ENCODE measurements around the gene MAPK7.
A peak's percentile ranks its signal among the peaks of the same experiment; 100 is the strongest.

MAPK7 gene

DNA sequence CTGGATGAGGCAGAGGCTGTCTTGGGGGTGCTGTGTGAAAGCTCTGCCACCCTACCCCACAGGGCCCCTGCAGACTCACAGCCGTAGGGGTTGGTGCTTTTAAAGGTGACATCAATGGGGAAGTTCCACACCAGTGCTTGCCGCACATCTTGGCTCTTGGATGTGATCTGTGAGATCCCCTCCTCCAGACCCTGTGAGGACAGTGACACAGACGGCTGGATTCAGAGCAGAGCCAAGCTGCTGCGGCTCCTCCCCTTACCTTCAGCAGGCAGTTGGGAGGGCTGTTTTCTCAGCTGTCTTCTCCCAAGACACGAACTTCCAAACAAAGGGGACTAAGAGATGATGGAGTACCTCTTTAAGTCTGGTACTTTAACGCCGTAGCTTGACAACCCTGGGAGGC, 20.5 kb upstream of the MAPK7 start:
- peaks cover 41% of the 10 kb centered on the region for H3K36me3 ChIP-seq (ENCODE audit: control insufficient read depth, insufficient read depth, low read length)
- H3K4me3 ChIP-seq (ENCODE audit: low read depth, low read length): no peak overlapping the region
- H3K27ac ChIP-seq (ENCODE audit: low read depth, low read length): no peak overlapping the region
- H3K27me3 ChIP-seq (ENCODE audit: control insufficient read depth, insufficient read depth, low read length): no peaks in the 10 kb centered on the region
- no peaks in the 10 kb centered on the region for H3K9me3 ChIP-seq (ENCODE audit: control insufficient read depth, insufficient read depth, low read depth, low read length)
- peaks cover 8% of the 10 kb centered on the region for H3K4me1 ChIP-seq (ENCODE audit: control insufficient read depth, insufficient read depth, low read length)
- no peak overlapping the region for H3K9ac ChIP-seq (ENCODE audit: low read length)

DNA sequence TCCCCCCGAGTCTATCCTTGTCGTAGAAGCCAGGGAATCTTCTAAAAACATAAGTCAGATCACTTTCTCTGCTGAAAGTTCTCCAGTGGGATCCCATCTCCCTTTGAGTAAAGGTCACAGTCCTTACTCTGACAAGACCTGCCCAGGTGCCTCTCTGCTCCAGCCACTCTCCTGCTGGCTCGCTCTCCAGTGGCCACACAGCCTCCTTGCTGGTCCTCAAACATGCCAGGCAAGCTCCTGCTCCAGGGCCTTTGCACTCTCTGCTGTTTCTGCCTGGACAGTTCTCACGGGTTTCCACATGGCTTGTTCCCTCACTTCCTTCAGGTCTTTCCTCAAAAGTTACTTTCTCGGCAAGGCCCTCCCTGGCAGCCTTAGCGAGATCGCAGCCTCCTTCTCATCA, 19.1 kb upstream of the MAPK7 start:
- no peaks in the 10 kb centered on the region for H3K27me3 ChIP-seq (ENCODE audit: control insufficient read depth, insufficient read depth, low read length)
- peaks cover 18% of the 10 kb centered on the region for H3K4me1 ChIP-seq (ENCODE audit: control insufficient read depth, insufficient read depth, low read length)
- H3K4me3 ChIP-seq (ENCODE audit: low read depth, low read length): no peak overlapping the region
- no peak overlapping the region for H3K9ac ChIP-seq (ENCODE audit: low read length)
- H3K9me3 ChIP-seq (ENCODE audit: control insufficient read depth, insufficient read depth, low read depth, low read length): no peaks in the 10 kb centered on the region
- no peak overlapping the region for H3K27ac ChIP-seq (ENCODE audit: low read depth, low read length)
- peaks cover 41% of the 10 kb centered on the region for H3K36me3 ChIP-seq (ENCODE audit: control insufficient read depth, insufficient read depth, low read length)

DNA sequence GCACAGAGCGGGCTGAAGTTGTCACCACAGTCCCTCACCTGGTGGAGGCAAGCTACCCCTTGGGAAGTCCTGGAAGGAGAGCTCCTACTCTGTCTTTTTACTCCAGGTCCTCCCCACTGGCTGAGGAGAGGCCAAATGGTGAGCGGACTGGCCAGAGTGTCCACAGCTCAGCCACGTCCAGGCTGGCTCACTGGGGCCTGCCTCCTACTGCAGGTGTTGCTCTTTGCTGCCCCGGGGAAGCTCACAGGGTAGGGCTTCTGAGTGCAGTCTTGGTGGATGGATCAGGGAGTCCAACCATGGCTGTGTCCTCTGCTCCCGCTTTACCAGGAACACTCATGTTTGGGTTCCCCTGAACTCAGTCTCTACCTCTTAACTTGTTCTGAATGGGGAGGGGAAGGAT, 18.4 kb upstream of the MAPK7 start:
- Histone ChIP-seq H3K9me3 (ENCODE audit: control insufficient read depth, insufficient read depth, low read depth, low read length) (no peaks in the 10 kb centered on the region), H3K4me1 (ENCODE audit: control insufficient read depth, insufficient read depth, low read length) (peaks cover 25% of the 10 kb centered on the region), H3K36me3 (ENCODE audit: control insufficient read depth, insufficient read depth, low read length) (peaks cover 41% of the 10 kb centered on the region)

DNA sequence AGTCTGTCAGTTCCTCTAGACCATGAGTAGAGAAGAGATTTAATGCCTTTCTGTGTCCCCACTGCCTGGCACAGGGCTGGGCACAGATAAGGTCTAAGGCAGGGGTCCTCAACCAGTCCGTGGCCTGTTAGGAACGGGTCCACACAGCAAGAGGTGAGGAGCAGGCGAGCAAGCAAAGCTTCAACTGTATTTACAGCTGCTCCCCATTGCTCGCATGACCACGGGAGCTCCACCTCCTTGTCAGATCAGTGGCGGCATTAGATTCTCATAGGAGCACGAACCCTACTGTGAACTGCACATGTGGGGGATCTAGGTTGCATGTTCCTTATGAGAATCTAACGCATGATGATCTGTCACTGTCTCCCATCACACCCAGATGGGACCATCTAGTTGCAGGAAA, 17.5 kb upstream of the MAPK7 start:
- Histone ChIP-seq H3K9ac (ENCODE audit: low read length) (no peak overlapping the region), H3K4me1 (ENCODE audit: control insufficient read depth, insufficient read depth, low read length) (peaks cover 25% of the 10 kb centered on the region), H3K36me3 (ENCODE audit: control insufficient read depth, insufficient read depth, low read length) (peaks cover 41% of the 10 kb centered on the region), H3K9me3 (ENCODE audit: control insufficient read depth, insufficient read depth, low read depth, low read length) (no peaks in the 10 kb centered on the region), H3K4me3 (ENCODE audit: low read depth, low read length) (no peak overlapping the region), H3K27me3 (ENCODE audit: control insufficient read depth, insufficient read depth, low read length) (no peaks in the 10 kb centered on the region), H3K27ac (ENCODE audit: low read depth, low read length) (no peak overlapping the region)

More for the DNA sequence above, 18.4 kb upstream of the MAPK7 start:
- Histone ChIP-seq H3K27ac (ENCODE audit: low read depth, low read length) (no peak overlapping the region), H3K4me3 (ENCODE audit: low read depth, low read length) (no peak overlapping the region), H3K27me3 (ENCODE audit: control insufficient read depth, insufficient read depth, low read length) (no peaks in the 10 kb centered on the region), H3K9ac (ENCODE audit: low read length) (no peak overlapping the region)

DNA sequence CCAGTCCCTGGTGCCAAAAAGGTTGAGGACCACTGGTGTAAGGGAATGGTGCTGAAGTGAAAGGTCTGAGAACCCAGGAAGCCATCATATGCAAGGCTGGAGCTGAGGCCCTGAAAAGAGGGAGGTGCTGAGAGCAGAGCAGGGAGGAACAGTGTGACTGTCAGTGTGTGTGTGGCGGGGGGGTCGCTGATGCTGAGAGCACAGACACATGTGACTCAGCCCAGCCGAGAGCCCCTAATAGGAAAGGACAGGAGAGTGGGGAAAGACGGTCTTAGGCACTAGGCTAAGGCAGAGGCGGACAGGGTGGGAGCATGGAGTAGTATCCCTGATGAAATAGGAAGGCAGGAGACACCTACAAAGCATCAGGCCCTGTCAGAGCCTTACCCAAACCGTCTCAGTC, 17.0 kb upstream of the MAPK7 start:
- Histone ChIP-seq H3K9ac (ENCODE audit: low read length) (no peak overlapping the region), H3K4me3 (ENCODE audit: low read depth, low read length) (peak overlapping the region; percentile 74; the same call in 1 of the 2 replicates), H3K27ac (ENCODE audit: low read depth, low read length) (no peak overlapping the region)

DNA sequence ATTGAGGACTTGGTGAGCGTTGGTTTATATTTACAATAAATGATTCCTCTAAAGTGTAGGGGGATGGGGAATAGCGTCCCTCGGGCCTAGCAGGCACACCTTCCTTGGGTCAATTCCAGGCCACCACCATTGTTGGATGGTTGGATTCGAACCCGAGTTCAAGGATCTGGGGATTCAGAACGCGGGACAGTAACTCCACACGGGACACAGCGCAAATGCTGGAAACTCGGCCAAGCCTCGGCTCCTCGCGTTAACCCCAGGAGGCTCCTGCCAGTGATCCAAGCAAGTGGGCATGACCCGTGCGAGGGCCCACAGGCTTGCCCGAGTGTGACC, 16.4 kb upstream of the MAPK7 start:
- peak overlapping the region; percentile 74 for H3K4me3 ChIP-seq (ENCODE audit: low read depth, low read length)
- no peaks in the 10 kb centered on the region for H3K27me3 ChIP-seq (ENCODE audit: control insufficient read depth, insufficient read depth, low read length)
- peaks cover 25% of the 10 kb centered on the region for H3K4me1 ChIP-seq (ENCODE audit: control insufficient read depth, insufficient read depth, low read length)
- no peaks in the 10 kb centered on the region for H3K9me3 ChIP-seq (ENCODE audit: control insufficient read depth, insufficient read depth, low read depth, low read length)
- peaks cover 36% of the 10 kb centered on the region for H3K36me3 ChIP-seq (ENCODE audit: control insufficient read depth, insufficient read depth, low read length)
- no peak overlapping the region for H3K27ac ChIP-seq (ENCODE audit: low read depth, low read length)
- H3K9ac ChIP-seq (ENCODE audit: low read length): peak overlapping the region; percentile 70

More for the DNA sequence above, 17.0 kb upstream of the MAPK7 start:
- H3K36me3 ChIP-seq (ENCODE audit: control insufficient read depth, insufficient read depth, low read length): peaks cover 41% of the 10 kb centered on the region
- H3K4me1 ChIP-seq (ENCODE audit: control insufficient read depth, insufficient read depth, low read length): peaks cover 25% of the 10 kb centered on the region
- H3K27me3 ChIP-seq (ENCODE audit: control insufficient read depth, insufficient read depth, low read length): no peaks in the 10 kb centered on the region
- H3K9me3 ChIP-seq (ENCODE audit: control insufficient read depth, insufficient read depth, low read depth, low read length): no peaks in the 10 kb centered on the region

DNA sequence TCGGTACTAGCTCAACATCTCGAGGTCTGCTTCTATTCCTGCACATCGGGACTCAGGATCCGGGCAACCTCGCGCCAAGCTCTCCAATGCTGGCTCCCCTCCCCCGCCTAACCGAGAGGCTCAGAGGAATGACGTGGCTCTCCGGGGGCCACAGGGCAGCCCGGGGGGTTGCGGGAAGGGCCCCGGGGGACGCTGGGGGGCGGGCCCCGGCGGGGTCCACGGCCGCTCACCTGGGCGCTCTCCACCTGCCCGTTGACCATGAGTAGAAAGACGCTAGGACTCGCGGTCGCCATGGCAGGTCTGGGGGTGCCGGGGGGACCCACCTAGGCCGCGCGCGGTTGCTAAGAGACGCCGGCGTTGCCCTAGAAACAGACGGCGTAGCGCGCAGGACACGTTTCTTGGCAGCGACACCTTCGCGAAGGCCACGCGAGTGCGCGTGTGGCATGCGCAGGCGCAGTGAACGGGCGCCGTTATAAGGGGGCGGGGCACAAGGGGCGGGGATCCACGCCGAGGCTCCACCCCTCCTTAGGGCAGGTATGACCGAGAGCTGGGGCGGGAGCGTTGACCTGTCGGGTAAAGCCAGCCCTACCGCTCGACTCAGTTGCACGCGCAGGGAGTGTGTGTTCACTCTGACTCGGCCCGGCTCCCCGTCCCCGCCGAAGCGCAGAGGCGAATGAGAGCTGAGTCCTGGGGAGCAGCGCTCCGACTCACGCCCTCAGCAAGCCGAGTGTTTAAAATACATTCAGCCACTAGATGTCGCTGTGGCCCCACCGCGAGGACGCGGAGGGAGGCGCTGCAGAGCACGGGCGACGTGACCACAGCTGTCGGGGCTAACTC, 15.8 kb upstream of the MAPK7 start, which contains the start of gene B9D1:
B9D1 (minus strand) TSS at position 447 of the 837 bp plus-strand sequence; CDS start at position 293, 154 bp downstream.
- H3K27me3 ChIP-seq (ENCODE audit: control insufficient read depth, insufficient read depth, low read length): no peaks in the 10 kb centered on the region
- peak within 1 kb of the TSS; percentile 70 for H3K9ac ChIP-seq (ENCODE audit: low read length)
- peaks cover 30% of the 10 kb centered on the region for H3K36me3 ChIP-seq (ENCODE audit: control insufficient read depth, insufficient read depth, low read length)
- no peaks in the 10 kb centered on the region for H3K9me3 ChIP-seq (ENCODE audit: control insufficient read depth, insufficient read depth, low read depth, low read length)
- H3K27ac ChIP-seq (ENCODE audit: low read depth, low read length): no peak within 1 kb of the TSS
- H3K4me3 ChIP-seq (ENCODE audit: low read depth, low read length): peak within 1 kb of the TSS; percentile 74
- peaks cover 25% of the 10 kb centered on the region for H3K4me1 ChIP-seq (ENCODE audit: control insufficient read depth, insufficient read depth, low read length)

DNA sequence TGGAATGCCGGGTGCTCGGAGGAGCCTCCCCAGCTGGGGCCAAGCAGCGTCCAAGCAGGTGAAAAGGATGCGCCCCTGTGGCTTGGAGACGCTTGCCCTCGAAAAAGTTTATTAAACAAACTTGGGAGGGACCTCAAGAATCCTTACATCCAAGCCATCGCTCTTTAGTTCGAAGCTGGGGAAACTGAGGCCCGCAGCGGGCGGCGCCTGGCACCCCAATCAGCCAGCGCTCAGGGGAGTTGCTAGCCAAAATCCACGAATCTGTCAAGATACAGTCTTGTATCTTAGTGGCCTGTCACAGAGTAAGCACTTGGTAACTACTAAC, 15.2 kb upstream of the MAPK7 start:
- Histone ChIP-seq H3K36me3 (ENCODE audit: control insufficient read depth, insufficient read depth, low read length) (peaks cover 25% of the 10 kb centered on the region), H3K27ac (ENCODE audit: low read depth, low read length) (no peak overlapping the region), H3K4me3 (ENCODE audit: low read depth, low read length) (peak overlapping the region; percentile 74), H3K9me3 (ENCODE audit: control insufficient read depth, insufficient read depth, low read depth, low read length) (no peaks in the 10 kb centered on the region), H3K9ac (ENCODE audit: low read length) (peak overlapping the region; percentile 28), H3K27me3 (ENCODE audit: control insufficient read depth, insufficient read depth, low read length) (no peaks in the 10 kb centered on the region), H3K4me1 (ENCODE audit: control insufficient read depth, insufficient read depth, low read length) (peaks cover 25% of the 10 kb centered on the region)

DNA sequence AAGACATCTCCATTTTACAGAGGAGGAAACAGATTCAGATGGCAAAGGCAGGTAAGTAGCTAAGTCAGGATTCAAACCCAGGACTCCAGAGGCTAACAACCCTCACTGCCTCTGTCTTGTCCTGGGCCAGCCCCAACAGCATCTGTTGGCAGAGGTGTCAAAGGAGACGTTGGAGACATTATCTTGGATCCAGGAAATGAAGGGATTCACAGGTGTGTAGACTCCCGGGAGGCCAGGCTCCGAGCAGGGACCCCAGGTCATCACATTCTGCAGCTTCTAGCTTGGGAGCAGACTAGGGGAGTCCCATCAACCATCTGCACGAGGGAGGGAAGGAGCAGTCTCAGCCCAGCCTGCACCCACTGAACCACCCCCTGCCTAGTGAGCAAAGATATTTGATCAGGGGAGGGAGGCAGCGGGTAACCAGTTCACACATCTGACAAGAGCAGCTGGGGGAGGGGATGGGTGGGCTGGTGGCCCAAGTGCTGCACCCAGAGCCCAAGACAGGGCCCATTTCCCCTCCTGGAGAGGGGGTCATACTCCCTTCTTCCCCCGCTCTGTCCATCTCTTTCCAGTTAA, 14.8 kb upstream of the MAPK7 start:
- H3K36me3 ChIP-seq (ENCODE audit: control insufficient read depth, insufficient read depth, low read length): peaks cover 20% of the 10 kb centered on the region
- H3K9me3 ChIP-seq (ENCODE audit: control insufficient read depth, insufficient read depth, low read depth, low read length): no peaks in the 10 kb centered on the region
- no peak overlapping the region for H3K9ac ChIP-seq (ENCODE audit: low read length)
- no peaks in the 10 kb centered on the region for H3K27me3 ChIP-seq (ENCODE audit: control insufficient read depth, insufficient read depth, low read length)
- no peak overlapping the region for H3K27ac ChIP-seq (ENCODE audit: low read depth, low read length)
- H3K4me3 ChIP-seq (ENCODE audit: low read depth, low read length): no peak overlapping the region
- peaks cover 25% of the 10 kb centered on the region for H3K4me1 ChIP-seq (ENCODE audit: control insufficient read depth, insufficient read depth, low read length)

DNA sequence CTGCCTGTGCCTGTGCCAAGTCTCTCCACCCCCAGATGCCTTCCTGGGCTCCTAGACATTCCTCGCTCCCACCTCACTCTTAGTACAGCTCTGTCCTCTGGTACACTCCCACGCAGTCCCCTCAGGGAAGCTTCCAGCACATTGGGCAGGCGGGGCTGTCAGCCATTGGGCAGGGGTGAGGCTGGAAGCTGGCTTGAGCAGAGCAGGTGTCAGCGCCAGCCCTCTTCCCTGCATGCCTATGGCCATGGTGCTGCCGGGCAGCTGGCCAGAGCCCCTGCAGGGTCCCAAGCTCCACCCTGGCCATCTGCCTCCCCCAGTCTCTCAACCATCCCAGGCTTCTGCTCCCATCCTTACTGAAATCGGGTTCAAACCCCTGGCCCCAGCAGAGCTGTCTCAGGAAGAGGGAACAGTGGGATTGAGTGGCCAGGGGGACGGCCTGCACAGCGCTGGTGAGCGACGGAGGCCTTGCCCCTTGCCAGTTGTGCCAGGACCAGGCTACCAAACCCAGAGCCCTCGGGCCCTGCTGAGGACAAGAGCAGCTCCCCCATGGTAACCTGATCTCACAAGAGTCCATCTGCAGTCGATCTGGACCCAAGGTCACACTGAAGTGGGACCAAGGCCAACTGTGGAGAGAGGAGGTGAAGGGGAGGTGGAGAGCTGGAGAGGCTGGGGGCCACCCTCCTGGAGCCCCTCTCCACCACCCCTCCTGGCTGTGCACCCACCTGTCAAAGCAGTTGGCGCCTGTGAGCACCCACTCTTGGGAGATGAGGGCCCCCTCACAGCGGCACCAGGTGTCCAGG, 13.4 kb upstream of the MAPK7 start:
- Histone ChIP-seq H3K9me3 (ENCODE audit: control insufficient read depth, insufficient read depth, low read depth, low read length) (no peaks in the 10 kb centered on the region), H3K36me3 (ENCODE audit: control insufficient read depth, insufficient read depth, low read length) (peaks cover 7% of the 10 kb centered on the region), H3K27me3 (ENCODE audit: control insufficient read depth, insufficient read depth, low read length) (no peaks in the 10 kb centered on the region), H3K9ac (ENCODE audit: low read length) (no peak overlapping the region), H3K4me1 (ENCODE audit: control insufficient read depth, insufficient read depth, low read length) (peaks cover 25% of the 10 kb centered on the region), H3K27ac (ENCODE audit: low read depth, low read length) (no peak overlapping the region), H3K4me3 (ENCODE audit: low read depth, low read length) (no peak overlapping the region)

DNA sequence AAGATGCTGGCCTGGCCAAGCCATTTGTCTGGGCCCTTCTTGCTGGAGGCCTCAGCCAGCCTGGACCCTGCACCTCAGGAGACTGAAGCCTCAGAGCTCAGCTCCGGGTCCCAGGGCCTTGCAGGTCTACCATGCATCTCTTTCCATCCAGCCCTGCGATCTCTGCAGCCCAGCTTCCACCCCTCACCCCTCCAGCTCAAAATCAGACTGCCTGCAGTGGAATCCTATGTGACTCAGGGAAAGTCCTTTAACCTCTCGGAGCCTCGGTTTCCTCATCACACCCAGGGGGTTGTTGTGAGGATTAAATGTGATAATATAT, 12.8 kb upstream of the MAPK7 start:
- Histone ChIP-seq H3K4me3 (ENCODE audit: low read depth, low read length) (no peak overlapping the region), H3K27ac (ENCODE audit: low read depth, low read length) (no peak overlapping the region), H3K9me3 (ENCODE audit: control insufficient read depth, insufficient read depth, low read depth, low read length) (no peaks in the 10 kb centered on the region), H3K36me3 (ENCODE audit: control insufficient read depth, insufficient read depth, low read length) (peaks cover 2% of the 10 kb centered on the region; the same call in 1 of the 2 replicates), H3K9ac (ENCODE audit: low read length) (no peak overlapping the region), H3K4me1 (ENCODE audit: control insufficient read depth, insufficient read depth, low read length) (peaks cover 26% of the 10 kb centered on the region), H3K27me3 (ENCODE audit: control insufficient read depth, insufficient read depth, low read length) (no peaks in the 10 kb centered on the region)
